Fibroblast of the aortic adventitia (primary cell): ENCODE results near the gene CCNB3. TPM values are rescaled to one million over a fixed set of nuclear protein-coding genes. Genes with fewer than 3 reads are reported as not detected.
"Not testable (repeated sequence)": the region's sequence is repeated elsewhere in the genome, so short reads cannot be mapped to it uniquely, and the experiment has no call there.

Experiments
- DNase-seq: peaks from one replicate; pipeline ENCODE4 v3.0.0-alpha.2; 2010; ENCODE audit warnings: low read depth
- H3K4me3 ChIP-seq: 2 replicates; pipeline ENCODE4 v1.5.1; 2011; ENCODE audit warnings: low read depth, mild to moderate bottlenecking, control low read depth, low read length, moderate library complexity
- CTCF ChIP-seq: IDR thresholded peaks from 2 replicates; pipeline ENCODE4 v1.5.1; 2011; ENCODE audit warnings: mild to moderate bottlenecking, low read length, control low read depth, inconsistent platforms; ENCODE audit not compliant: insufficient read depth
- total RNA-seq: library from RNA; depleted of rRNA; stranded (reverse); fragments of >200 nt; gene quantifications from 2 replicates; pipeline ENCODE4 v1.2.3, GENCODE V29; 2012; ENCODE audit warnings: low replicate concordance

CCNB3 gene
- total RNA-seq, 1 donor = 0.09 TPM

GRCh38 chrX:50200907-50201306 is 3.7 kb upstream of the CCNB3 start, which contains the start of gene AKAP4:
Gene AKAP4, minus strand, starts transcription at chrX:50201007. Its CDS starts 118 bp downstream, at chrX:50200889.
- DNase-seq = no peak
- TF ChIP-seq CTCF = no peak
- no peak within 1 kb of the TSS for H3K4me3 ChIP-seq

- no peak overlapping the region for H3K4me3 ChIP-seq
- no peak for TF ChIP-seq CTCF
- DNase-seq = no peak
Measured at GRCh38 chrX:50202539-50202938, 2.0 kb upstream of the CCNB3 start.

DNA sequence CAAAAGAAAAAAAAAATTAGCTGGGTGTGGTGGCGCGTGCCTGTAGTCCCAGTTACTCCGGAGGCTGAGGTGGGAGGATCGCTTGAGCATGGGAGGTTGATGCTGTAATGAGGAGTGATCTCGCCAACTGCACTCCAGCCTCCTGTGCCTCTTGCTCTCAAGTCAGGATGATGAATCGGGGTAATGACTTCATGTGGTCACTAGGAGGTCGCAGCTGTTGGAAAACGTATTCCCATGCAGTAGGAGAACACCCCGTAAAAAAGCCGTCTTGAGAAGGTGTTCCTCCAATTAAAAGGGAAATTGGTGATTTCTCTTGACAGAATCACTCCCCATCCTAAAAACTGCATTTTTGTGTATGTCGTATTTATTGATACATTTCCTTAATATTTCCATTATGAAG is 2.2 kb downstream of the CCNB3 start:
- TF ChIP-seq CTCF = no peak
- no peak for DNase-seq
- no peak overlapping the region for H3K4me3 ChIP-seq

DNA sequence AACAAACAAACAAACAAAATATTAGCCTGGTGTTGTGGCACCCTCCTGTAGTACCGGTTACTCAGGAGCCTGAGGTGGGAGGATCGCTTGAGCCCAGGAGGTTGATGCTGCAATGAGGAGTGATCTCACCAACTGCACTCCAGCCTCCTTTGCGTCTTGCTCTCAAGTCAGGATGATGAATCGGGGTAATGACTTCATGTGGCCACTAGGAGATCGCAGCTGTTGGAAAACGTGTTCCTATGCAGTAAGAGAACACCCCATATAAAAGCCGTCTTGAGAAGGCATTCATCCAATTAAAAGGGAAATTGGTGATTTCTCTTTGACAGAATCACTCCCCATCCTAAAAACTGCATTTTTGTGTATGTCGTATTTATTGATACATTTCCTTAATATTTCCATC is 6.9 kb downstream of the CCNB3 start:
- TF ChIP-seq CTCF = peak; percentile 35
- peak; percentile 2 for DNase-seq
- H3K4me3 ChIP-seq = no peak overlapping the region

DNA sequence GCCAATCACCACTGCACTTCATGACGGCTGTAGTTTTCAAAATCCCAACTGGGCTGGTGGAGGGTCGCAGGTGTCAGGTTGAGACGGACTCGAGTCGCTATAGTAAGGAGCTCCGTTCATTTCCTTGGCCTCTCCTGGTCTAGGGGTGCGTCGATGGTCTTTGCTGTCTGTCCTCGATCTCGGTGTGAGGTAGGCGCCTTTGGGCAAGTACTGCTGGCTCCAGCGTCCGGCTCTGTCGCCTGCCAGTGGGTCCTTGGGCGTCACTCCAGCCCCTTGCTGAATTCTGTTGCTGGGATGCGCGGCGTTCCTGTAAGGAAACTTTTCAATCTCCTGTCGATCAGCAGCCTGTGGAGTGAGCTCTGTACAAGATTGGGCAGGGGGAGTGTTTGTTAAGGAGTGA is 76.7 kb downstream of the CCNB3 start:
- no peak overlapping the region for H3K4me3 ChIP-seq
- DNase-seq = no peak
- TF ChIP-seq CTCF = no peak

GRCh38 chrX:50327235-50327634 is 122.7 kb downstream of the CCNB3 start:
- no peak for DNase-seq
- TF ChIP-seq CTCF = no peak
- no peak overlapping the region for H3K4me3 ChIP-seq

DNA sequence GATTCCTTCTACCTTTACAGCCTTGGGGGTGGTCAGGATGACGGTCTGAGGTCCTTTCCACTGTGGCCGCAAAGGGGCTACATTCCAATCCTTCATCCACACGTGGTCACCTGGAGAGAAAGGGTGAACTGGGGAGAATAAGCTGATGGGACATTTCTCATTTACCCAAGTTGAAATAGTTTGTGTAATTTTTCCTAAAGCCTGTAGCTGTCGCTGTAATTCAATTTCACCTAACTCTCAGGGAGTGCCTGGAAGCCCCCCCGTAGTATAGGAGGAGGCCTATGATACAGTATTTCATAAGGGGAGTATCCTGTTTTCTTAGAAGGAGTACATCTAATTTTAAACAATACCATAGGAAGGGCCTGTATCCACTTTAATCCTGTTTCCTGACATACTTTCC is 128.1 kb downstream of the CCNB3 start:
- not testable (repeated sequence) for H3K4me3 ChIP-seq, DNase-seq
